Activated T-cell treated with anti-CD3 and anti-CD28 coated beads for 24 hours (primary cell): ENCODE measurements around the gene SYNE3.
A peak's percentile ranks its signal among the peaks of the same experiment; 100 is the strongest.
"Not testable (repeated sequence)": the region's sequence is repeated elsewhere in the genome, so short reads cannot be mapped to it uniquely, and the experiment has no call there.

Experiments
- DNase-seq: peaks from one replicate; pipeline ENCODE4 v3.0.0-alpha.2; 2020; ENCODE audit warnings: low read depth

The SYNE3 gene

DNA sequence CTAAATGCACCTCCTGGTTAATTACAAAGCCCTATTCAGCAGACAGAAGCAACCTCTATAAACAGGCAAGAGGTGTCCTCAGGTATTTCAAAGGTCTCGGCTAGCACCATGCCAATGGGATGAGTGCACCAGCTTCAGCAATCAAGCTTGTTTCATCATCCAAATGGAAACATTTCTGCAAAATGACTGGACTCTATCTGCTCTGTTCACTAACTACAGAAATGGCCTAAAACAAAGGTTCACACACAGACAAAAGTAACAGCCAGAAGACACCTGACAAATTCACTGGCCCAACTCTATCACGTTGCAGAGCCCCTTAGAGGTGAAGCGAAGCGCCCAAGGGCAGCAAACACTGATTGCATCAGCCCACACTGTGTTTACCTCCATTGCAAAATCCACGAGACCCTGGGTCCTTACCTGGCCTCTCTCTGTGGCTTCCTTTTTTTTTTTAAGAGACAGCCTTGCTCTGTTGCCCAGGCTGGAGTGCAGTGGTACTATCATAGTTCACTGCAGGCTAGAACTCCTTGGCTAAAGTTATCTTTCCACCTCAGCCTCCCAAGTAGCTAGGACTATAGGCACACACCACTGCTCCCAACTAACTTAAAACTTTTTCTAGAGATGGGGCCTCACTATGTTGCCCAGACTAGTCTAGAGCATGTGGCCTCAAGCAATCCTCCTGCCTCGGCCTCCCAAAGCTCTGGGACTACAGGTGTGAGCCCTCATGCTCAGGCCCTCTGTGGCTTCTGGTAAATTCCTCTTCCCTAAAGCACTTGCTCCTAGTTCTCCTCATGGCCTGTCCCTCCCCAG, 8.5 kb upstream of the SYNE3 start:
- no peak for DNase-seq

DNA sequence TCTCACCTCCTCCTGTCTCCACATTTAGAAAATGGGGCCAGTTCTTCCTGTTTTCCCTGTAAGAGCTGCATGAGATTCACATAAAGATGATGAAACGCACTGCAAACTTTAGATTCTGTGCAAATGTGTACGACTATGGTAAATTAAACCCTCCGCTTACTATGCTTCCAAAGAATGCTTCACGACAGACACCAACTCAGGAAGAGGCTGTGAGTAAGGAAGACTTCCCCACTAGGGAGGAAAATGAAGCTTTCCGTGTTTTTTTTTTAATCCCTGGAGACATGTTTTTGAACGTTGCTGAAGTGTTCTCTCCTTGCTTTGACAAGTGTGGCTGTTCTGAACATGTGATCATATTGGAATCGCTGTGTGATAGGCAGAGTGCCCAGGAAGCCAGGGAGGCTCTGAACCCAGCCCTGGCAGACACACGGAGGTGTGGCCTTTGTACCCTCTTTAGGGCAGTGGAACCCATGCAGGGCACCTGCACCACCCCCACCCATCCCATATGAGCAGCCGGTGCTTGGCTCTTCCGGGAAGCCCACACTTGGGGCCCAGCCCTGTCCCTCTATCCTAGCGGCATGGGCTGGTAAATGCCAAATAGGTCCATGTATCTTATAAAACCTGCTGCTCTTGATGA, 7.5 kb upstream of the SYNE3 start:
- DNase-seq = no peak

DNA sequence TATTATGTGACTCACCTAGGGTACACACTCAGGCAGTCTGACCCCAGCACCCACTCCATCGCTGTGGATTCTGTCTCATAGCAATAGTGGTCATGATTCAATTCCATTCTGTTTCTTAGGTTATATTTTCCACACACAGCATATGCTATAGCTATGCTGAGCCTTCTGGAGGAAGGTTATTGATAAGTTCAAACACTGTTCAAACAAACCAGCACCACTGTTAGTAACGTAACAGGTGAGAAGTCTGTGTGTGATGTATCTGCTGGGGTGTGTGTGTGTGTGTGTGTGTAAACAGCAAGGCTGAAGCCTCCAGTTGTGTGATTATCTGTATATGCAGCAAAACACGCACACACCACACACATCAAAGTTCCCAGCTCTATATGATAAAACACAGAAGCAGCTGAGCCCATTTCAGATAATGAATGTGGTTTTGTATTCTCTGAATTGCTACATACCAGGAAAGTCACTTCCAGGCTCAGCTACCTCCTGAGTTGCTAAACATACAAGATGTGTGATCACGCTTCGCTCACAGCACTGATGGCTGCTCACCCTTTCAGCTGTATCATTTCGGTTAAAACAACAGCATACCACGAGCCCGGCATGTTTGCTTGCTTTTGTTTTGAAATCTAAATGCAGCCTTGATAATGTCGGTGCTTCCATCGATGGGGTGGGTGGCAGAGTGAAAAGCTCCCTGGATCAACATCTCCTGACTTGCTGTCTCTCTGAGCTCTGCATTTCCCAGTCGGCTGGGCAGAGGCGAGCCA, 6.8 kb upstream of the SYNE3 start:
- DNase-seq = no peak

GRCh38 chr14:95522556-95522955, 6.1 kb upstream of the SYNE3 start:
- DNase-seq = no peak

DNA sequence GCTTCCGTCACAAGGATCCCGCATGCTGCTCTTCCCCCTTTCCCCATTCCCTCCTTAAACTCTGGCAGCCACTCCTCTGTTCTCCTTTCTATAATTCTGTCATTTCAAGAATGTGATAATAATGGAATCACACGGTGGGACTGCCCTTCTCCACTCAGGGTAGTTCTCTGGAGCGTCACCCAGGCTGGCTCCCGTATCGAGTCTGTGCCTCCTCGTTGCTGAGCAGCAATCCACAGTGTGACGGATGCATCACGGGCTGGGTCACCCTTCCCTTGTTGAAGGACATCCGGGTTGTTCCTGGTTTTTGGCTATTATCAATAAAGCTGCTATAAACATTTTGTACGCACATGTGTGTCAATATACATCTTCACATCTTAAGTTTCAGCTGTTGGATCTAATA, 5.7 kb upstream of the SYNE3 start:
- no peak for DNase-seq

DNA sequence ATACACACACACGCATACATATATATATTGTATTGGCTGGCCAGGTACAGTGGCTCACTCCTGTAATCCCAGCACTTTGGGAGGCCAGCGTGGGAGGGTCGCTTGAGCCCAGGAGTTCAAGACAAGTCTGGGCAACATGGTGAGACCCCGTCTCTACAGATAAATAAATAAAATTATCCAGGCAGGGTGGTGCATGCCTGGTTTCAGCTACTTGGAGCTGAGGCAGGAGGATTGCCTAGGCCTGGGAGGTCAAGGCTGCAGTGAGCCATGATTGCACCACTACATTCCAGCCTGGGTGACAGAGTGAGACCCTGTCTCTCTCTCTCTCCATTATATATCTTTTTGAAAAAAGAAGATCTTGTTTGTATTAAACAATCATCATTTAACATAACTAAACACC, 4.6 kb upstream of the SYNE3 start:
- DNase-seq = no peak

- no peak for DNase-seq
These were observed 3.9 kb upstream of the SYNE3 start for GRCh38 chr14:95520346-95520745.

DNA sequence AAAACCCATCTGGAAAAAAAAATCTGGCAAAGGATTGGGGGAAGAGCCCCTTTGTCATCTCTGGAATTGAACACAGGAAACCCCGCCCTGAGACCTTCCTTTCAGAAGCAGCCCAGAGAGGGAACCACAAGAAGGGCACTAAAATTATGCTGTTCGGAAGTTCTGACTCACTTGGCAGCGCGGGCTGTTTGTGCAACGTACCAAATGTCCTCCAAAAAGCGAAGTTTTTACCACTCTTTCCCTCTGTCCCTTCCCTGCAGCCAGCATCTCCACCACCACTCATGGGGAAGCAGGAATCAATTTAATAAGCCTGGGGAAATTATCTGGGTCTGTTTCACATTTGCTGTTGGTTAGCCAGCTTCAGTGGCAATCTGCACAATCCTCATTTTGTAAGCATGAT, 3.2 kb upstream of the SYNE3 start:
- peak; percentile 65 for DNase-seq

DNA sequence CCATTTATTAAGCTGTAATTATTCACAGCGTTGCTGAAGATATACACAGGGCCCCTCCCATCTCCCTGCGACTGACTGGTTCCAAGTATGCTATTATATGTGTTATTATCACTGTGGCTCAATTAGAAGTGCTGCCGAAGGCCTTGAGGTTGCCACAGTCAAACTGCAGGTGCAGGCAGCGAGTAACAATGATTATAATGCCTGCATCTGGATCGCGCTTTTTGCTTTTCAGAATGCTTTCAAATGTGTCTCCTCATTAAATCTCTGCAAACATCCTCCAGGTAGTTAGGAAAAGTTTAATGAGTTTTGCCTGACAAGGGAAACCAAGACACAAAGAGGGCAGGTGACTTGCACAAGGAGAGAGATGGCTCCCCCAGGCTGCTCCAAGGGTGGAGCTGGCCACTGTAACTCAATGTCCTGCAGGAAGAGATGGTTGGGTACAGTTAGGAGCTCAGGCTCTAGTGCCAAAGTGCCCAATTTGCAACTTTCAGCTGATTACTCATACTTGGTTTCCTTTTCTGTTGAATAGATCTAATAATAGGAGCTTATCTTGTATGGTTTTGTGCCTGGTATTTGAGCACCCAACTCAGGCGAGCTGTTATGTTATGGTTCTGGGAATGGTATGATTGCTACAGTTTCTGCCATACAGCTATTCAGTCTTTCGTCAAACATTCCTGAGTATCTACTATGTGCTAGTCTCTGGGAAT, 1.7 kb upstream of the SYNE3 start:
- no peak for DNase-seq

GRCh38 chr14:95515596-95516552, 576 bp downstream of the SYNE3 start:
- peak; percentile 82 for DNase-seq

- DNase-seq = no peak
These were observed 1.4 kb downstream of the SYNE3 start for GRCh38 chr14:95515080-95515489.

DNA sequence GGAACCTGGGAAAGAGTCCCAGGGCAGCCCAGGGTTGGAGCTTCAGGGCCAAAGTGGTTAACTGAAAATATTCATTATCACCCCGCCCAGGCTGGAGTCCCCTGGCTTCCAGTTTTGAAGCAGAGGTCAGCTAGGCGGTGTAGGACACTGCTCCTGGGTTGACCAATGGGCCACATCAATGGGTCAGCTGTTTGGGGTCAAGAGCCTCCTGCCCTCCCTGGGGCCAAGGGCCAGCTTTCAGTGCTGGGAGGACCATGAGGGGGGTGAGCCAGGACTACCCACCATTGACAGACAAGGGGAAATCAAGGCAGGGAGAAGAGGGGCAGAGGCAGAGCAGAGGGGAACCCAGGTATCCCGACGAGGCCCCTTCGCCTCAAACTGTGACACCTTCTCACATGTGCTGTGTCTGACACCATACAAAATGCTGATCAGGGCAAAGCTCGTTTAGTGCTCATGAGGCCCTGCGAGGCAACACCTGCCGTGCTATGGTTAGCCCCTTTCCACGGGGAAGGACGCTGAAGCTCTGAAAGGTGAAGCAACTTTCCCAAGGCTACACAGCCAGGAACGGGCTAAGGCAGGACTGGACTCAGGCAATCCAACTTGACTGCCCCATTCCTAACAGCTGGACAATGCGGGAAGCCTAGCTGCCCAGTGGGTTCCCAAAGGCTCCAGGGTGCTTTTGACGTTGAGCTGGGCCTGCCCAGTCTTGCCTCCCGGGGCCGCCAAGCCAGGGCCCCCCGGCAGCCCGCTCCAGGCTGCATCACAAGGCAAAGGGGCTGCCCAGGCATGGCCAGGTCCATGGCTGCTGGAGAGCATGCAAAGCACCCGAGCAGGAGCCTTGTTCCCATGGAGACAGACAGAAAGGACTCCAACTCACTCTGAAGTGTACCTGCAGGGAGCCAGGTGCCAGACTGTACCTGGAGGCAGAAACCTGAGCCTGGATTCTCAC, 2.0 kb downstream of the SYNE3 start:
- no peak for DNase-seq

DNA sequence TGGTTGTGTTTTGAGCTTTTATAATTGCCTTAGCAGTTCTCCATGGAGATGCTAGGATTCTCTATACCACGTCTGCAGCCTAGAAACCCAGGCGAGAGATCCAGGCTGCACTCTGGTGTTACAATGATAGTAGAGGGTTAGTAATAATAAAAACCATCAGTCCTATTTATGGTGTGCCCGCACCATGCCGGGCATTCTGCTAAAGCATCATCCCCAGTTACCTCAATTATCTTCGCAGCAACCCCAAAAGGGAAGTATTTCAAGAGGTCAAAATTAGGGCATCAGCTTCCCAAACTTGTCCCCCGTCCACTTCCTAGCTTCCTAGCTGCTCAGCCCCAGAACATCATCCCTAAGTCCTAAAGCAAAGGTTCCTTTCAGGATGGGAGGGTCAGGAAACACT, 3.2 kb downstream of the SYNE3 start:
- no peak for DNase-seq

DNA sequence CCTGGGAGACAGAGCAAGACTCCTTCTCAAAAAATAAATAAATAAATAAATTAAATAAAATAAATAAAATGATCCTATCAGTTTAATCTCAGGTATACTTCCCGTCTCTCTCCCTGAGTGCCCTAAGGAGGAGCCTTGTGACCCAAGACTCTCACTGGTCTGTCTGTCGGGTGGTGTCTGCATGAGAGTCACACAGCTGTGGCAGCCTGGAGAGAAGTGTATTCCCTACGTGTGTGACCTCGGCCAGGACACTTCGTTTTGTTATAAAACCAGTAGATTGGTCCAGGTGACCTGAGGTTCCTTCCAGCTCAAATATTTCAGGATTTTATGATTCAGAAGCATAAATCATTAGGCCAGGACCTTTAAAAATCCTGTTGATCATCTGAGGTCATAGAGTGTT, 4.8 kb downstream of the SYNE3 start:
- no peak for DNase-seq

GRCh38 chr14:95510804-95511203, 5.6 kb downstream of the SYNE3 start:
- DNase-seq = no peak

DNA sequence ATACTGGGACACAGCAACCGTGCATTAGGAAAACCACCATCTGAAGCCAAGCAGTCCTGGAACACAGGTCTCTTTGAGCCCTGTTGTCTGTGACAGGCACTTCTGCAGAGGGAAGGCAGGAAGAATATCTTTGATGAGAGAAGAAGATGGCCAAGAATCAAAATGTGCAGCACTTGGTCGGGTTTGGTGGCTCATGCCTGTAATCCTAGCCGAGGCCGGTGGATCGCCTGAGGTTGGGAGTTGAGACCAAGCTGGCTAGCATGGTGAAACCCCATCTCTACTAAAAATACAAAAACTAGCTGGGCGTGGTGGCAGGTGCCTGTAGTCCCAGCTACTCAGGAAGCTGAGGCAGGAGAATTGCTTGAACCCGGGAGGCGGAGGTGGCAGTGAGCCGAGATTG, 6.1 kb downstream of the SYNE3 start:
- DNase-seq = not testable (repeated sequence)

DNA sequence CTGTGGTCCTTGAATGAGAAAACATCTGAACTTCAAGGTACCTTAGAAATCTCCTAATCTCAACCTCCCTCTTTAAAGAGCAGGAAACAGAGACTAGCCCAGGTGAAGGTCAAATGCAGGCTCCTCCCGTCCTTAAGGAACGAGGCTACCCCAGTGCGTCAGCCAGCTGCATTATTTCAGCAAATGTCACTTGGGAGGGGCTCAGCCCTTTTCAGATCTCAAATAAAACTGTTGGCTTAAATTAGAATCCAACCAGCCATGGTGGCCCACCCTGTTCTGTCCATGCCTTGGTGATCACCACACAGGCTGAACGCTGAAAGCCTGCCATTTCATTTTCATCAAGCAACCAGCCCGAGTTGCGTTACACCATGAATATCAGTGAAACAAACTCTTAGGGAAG, 7.0 kb downstream of the SYNE3 start:
- no peak for DNase-seq

DNA sequence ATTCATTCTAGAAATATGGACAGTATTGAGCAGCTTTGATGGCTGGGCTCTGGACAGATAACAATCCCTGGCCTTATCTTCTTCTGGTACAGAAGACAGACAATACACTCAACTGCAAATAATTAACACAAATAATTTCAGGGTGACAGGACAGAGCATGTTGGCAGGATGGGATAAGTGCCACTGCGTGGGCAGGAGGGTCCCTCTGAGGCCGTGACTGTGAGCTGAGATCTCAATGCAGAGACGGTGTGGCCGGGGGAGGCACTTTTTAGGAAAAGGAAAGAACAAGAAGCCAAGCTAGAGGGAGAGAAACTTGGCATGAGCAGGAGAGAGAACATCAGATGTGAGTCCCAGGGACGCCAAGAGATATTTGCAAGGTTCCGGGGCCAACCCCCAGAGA, 8.1 kb downstream of the SYNE3 start:
- DNase-seq = no peak

DNA sequence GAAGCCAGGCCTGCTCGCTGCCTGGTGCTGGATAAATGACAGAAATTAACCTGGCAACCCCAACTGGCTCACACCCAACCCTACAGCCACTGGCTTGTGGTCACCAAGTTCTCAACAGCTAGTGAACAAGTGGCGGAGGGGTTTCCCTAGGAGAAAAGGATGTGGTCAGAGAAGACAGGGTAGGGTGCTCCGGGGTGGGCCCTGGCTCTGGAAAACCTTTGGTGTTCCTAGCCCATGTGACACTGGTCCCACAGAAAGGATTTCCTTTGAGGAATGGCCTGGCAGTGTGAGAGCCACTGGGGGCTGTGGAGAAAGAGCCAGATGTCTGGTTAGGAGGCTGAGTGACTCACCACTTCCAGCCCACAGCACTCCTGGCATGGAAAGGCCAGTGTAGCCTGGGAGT, 8.7 kb downstream of the SYNE3 start:
- no peak for DNase-seq

GRCh38 chr14:95507174-95507573, 9.3 kb downstream of the SYNE3 start:
- no peak for DNase-seq
